Measurements from ENCODE around the gene AP1M2.
"Not testable (repeated sequence)": the region's sequence is repeated elsewhere in the genome, so short reads cannot be mapped to it uniquely, and the experiment has no call there.

Gene AP1M2

GRCh38 chr19:10560154-10560553 is 27.0 kb downstream of the AP1M2 start:
- no peak for DNase-seq

- no peak for DNase-seq
Measured at GRCh38 chr19:10557603-10558197, 29.4 kb downstream of the AP1M2 start.

- no peak for DNase-seq
Measured at GRCh38 chr19:10555610-10555973, 31.5 kb downstream of the AP1M2 start.

GRCh38 chr19:10554760-10555609 is 32.1 kb downstream of the AP1M2 start:
- DNase-seq: no peak

- peak; percentile 80 for DNase-seq
Measured at GRCh38 chr19:10553943-10554381, 33.1 kb downstream of the AP1M2 start.

- DNase-seq: no peak
Measured at GRCh38 chr19:10553087-10553667, 33.9 kb downstream of the AP1M2 start.

GRCh38 chr19:10552510-10553053 is 34.5 kb downstream of the AP1M2 start:
- DNase-seq: peak; percentile 30

GRCh38 chr19:10551698-10552301 is 35.3 kb downstream of the AP1M2 start:
- DNase-seq: peak; percentile 62

- DNase-seq: not testable (repeated sequence)
Measured at GRCh38 chr19:10551006-10551405, 36.1 kb downstream of the AP1M2 start.

- DNase-seq: no peak
Measured at GRCh38 chr19:10550336-10550735, 36.8 kb downstream of the AP1M2 start.

GRCh38 chr19:10549733-10550132 is 37.4 kb downstream of the AP1M2 start:
- DNase-seq: no peak

GRCh38 chr19:10548746-10549276 is 38.3 kb downstream of the AP1M2 start:
- no peak for DNase-seq

GRCh38 chr19:10546817-10547216 is 40.3 kb downstream of the AP1M2 start:
- no peak for DNase-seq

GRCh38 chr19:10544753-10545251 is 42.3 kb downstream of the AP1M2 start:
- peak; percentile 28 for DNase-seq

- DNase-seq: peak; percentile 32
Measured at GRCh38 chr19:10544242-10544752, 42.8 kb downstream of the AP1M2 start.

GRCh38 chr19:10543420-10544241 is 43.5 kb downstream of the AP1M2 start, which contains the start of gene ATG4D:
Gene ATG4D (plus strand): TSS chr19:10543904. CDS start chr19:10544091, 187 bp downstream.
- peak; percentile 87 for DNase-seq

- DNase-seq: no peak
Measured at GRCh38 chr19:10543059-10543419, 44.1 kb downstream of the AP1M2 start.

GRCh38 chr19:10539016-10539415 is 48.1 kb downstream of the AP1M2 start:
- not testable (repeated sequence) for DNase-seq

- no peak for DNase-seq
Measured at GRCh38 chr19:10538204-10538983, 48.7 kb downstream of the AP1M2 start.

GRCh38 chr19:10537668-10538067 is 49.4 kb downstream of the AP1M2 start:
- no peak for DNase-seq

- DNase-seq: no peak
Measured at GRCh38 chr19:10535613-10536012, 51.5 kb downstream of the AP1M2 start.
